Right ventricle myocardium superior (tissue), 1 donor: Measurements from ENCODE around the gene UIMC1. TPM values are rescaled to one million over a fixed set of nuclear protein-coding genes. Genes with fewer than 3 reads are reported as not detected.
"Not testable (repeated sequence)": the region's sequence is repeated elsewhere in the genome, so short reads cannot be mapped to it uniquely, and the experiment has no call there.

Experiments
- ATAC-seq: fragments of 200-7000 bp; cut with Tn5 transposase; one replicate; pipeline ENCODE4 v1.9.1; 2020; ENCODE audit warnings: mild to moderate bottlenecking; ENCODE audit not compliant: poor library complexity
- DNase-seq: peaks from one replicate; pipeline ENCODE4 v3.0.0-alpha.2; 2020
- intact Hi-C: fragments of 100-400 bp; cut with DNase I; formaldehyde crosslinking; loops from one replicate; pipeline ENCODE4 v1.11.2; 2022
- total RNA-seq: library from RNA; stranded (reverse); fragmentation: NEBNext Ultra II Directional; extraction: Animal tissue kit (Norgen Biotek cat#: 25700); gene quantifications from one replicate; pipeline ENCODE4 v1.2.1, GENCODE V29; 2021
- donor health status: DM: no; HTN: yes; CAD: no; lungs with severe emphysema.

UIMC1 gene
- total RNA-seq, 1 donor from 2014 or later, result 32.1 TPM

GRCh38 chr5:177018341-177018740, 11.8 kb upstream of the UIMC1 start:
- DNase-seq (no peak), ATAC-seq (no peak)
- intact Hi-C loops, result no loop called here

- DNase-seq (no peak), ATAC-seq (no peak)
- intact Hi-C loops, result no loop called here
Measured at GRCh38 chr5:177015156-177015555, 8.6 kb upstream of the UIMC1 start.

- ATAC-seq (no peak), DNase-seq (no peak)
- intact Hi-C loops, result no loop called here
Measured at GRCh38 chr5:177010153-177010552, 3.6 kb upstream of the UIMC1 start.

- ATAC-seq (no peak), DNase-seq (no peak)
- intact Hi-C loops, result no loop called here
Measured at GRCh38 chr5:177008716-177009115, 2.1 kb upstream of the UIMC1 start.

GRCh38 chr5:177005619-177006264, 837 bp downstream of the UIMC1 start:
- ATAC-seq (peak; percentile 87), DNase-seq (peak; percentile 83)
- intact Hi-C loops, result no loop called here

- no peak for DNase-seq
- intact Hi-C loops, result no loop called here
- no peak for ATAC-seq
Measured at GRCh38 chr5:177004961-177005360, 1.6 kb downstream of the UIMC1 start.

GRCh38 chr5:177003649-177004048, 2.9 kb downstream of the UIMC1 start:
- intact Hi-C loops, result no loop called here
- DNase-seq (no peak), ATAC-seq (no peak)

GRCh38 chr5:176999526-176999925, 7.1 kb downstream of the UIMC1 start:
- intact Hi-C loops, DNase-seq, ATAC-seq: not testable (repeated sequence)

GRCh38 chr5:176998828-176999227, 7.8 kb downstream of the UIMC1 start:
- ATAC-seq, result no peak
- no peak for DNase-seq
- intact Hi-C loops, result no loop called here

- DNase-seq, result no peak
- no peak for ATAC-seq
- intact Hi-C loops, result no loop called here
Measured at GRCh38 chr5:176996780-176997179, 9.8 kb downstream of the UIMC1 start.

- no peak for DNase-seq
- intact Hi-C loops, result no loop called here
- peak; percentile 11 for ATAC-seq
Measured at GRCh38 chr5:176995896-176996767, 10.4 kb downstream of the UIMC1 start.

- ATAC-seq (no peak), DNase-seq (no peak)
- intact Hi-C loops, result no loop called here
Measured at GRCh38 chr5:176995122-176995490, 11.5 kb downstream of the UIMC1 start.

GRCh38 chr5:176994460-176995121, 12.0 kb downstream of the UIMC1 start:
- peak; percentile 65 for ATAC-seq
- intact Hi-C loops, result no loop called here

GRCh38 chr5:176993081-176993480, 13.5 kb downstream of the UIMC1 start:
- DNase-seq, intact Hi-C loops, ATAC-seq: not testable (repeated sequence)

More at GRCh38 chr5:176994460-176995121, 12.0 kb downstream of the UIMC1 start:
- DNase-seq, result peak; percentile 62

GRCh38 chr5:176987583-176987982, 19.0 kb downstream of the UIMC1 start:
- ATAC-seq, result no peak
- DNase-seq, result no peak
- intact Hi-C loops, result no loop called here

GRCh38 chr5:176986280-176986679, 20.3 kb downstream of the UIMC1 start:
- DNase-seq, result no peak
- ATAC-seq, result no peak
- intact Hi-C loops, result no loop called here

GRCh38 chr5:176985516-176985915, 21.1 kb downstream of the UIMC1 start:
- intact Hi-C loops, result no loop called here
- no peak for ATAC-seq
- no peak for DNase-seq

- DNase-seq, ATAC-seq, intact Hi-C loops: not testable (repeated sequence)
Measured at GRCh38 chr5:176984176-176984575, 22.4 kb downstream of the UIMC1 start.

- DNase-seq, ATAC-seq, intact Hi-C loops: not testable (repeated sequence)
Measured at GRCh38 chr5:176983593-176983992, 23.0 kb downstream of the UIMC1 start.
